ENCODE measurements around the gene DAB2IP. TPM values are rescaled to one million over a fixed set of nuclear protein-coding genes. Genes with fewer than 3 reads are reported as not detected.

DAB2IP gene
- total and polyA plus RNA-seq, 4 donors, result 2.3 to 13.1 (median 5.4) TPM

DNA sequence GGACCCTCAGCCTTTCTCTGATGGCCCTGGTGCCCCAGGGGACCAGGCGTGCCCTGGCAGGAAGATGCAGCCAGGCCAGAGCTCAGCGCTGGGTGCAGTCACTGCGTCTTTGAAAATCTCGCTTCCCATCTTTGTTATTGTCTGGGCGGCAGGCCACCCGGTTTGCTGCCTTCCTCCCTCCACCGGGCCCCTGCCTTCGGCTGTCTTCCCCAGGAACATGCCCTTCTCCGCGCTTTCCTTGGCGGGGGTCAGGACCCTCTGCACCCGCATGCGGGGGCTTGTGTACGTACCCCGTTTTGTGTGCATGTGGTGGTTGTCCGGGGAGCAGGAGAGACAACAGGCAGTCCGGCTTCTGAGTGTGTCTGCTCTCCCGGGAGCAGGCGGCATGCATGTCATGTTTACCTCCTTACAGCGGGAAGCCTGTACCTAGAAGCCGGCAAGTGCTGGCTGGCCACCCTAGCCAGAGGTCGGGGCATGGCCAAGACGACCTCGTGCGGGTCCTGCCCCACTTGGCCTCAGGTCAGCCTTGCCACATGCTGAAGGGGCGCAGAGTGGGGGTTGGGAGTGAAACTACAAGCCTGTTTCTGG, 49.5 kb downstream of the DAB2IP start:
- Histone ChIP-seq H3K4me1 (ENCODE audit: control insufficient read depth in 4 of 4, insufficient read depth in 4 of 4, low read length in 3 of 4) (no peaks in the 10 kb centered on the region), H3K27ac (ENCODE audit: low read depth in 1 of 2, low read length in 2 of 2) (no peak overlapping the region)
- 85% methylated on average over 26 of the region's 26 CpGs for WGBS

DNA sequence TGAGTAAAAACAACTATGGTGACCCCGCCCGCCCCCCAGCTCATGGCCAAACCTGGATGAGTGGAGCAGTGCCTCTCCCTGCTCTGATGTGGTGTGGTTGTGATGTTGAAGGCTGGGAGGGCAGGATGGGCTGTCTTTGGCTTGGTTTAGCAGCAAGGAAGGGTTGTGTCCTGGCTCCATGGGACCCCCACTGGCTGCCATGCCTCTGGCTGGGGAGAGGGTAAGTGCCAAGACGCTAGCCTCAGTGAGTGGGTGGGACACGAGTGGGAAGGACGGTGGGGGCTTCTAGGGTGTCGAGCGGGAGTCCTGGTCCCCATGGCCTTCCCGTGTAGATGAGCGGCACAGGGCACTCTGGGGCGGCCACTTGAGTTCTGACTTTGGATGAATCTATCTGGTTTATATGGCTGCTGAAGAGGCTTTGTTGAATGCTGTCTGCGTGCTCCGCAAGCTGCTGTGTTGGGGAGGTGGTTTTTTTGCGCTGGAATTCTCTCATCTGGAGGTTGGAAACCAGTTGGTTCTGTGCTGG, 50.4 kb downstream of the DAB2IP start:
- no peak for TF ChIP-seq HNF4A (conservative IDR thresholded peaks at IDR 0.05)
- 97% methylated on average over 13 of the region's 13 CpGs for WGBS
- Histone ChIP-seq H3K9ac (ENCODE audit: low read depth in 1 of 2, low read length in 2 of 2) (no peak overlapping the region), H3K36me3 (ENCODE audit: control insufficient read depth in 4 of 4, insufficient read depth in 3 of 4, low read depth in 1 of 4, low read length in 3 of 4) (no peaks in the 10 kb centered on the region), H3K9me3 (ENCODE audit: control insufficient read depth in 4 of 4, low read length in 3 of 4) (no peaks in the 10 kb centered on the region), H3K4me1 (ENCODE audit: control insufficient read depth in 4 of 4, insufficient read depth in 4 of 4, low read length in 3 of 4) (no peaks in the 10 kb centered on the region), H3K4me3 (ENCODE audit: low read depth in 1 of 3, low read length in 3 of 3) (no peak overlapping the region), H3K27ac (ENCODE audit: low read depth in 1 of 2, low read length in 2 of 2) (no peak overlapping the region), H3K27me3 (ENCODE audit: control insufficient read depth in 4 of 4, insufficient read depth in 4 of 4, low read length in 3 of 4) (no peaks in the 10 kb centered on the region)
- no peak for DNase-seq (ENCODE audit: low spot score)

More for the DNA sequence above, 49.5 kb downstream of the DAB2IP start:
- TF ChIP-seq FOXA2 (IDR thresholded peaks at IDR 0.05) (no peak), EGR1 (IDR thresholded peaks at IDR 0.05; ENCODE audit: low read depth in 2 of 2) (no peak), SP1 (IDR thresholded peaks at IDR 0.05) (no peak), GABPA (IDR thresholded peaks at IDR 0.05 in 1 of 2, conservative IDR thresholded peaks at IDR 0.05 in 1 of 2) (no peak), RAD21 (IDR thresholded peaks at IDR 0.05) (no peak), RXRA (IDR thresholded peaks at IDR 0.05) (no peak), HNF4A (conservative IDR thresholded peaks at IDR 0.05) (no peak), YY1 (IDR thresholded peaks at IDR 0.05) (no peak)
- TF ChIP-seq, protein P1, sequence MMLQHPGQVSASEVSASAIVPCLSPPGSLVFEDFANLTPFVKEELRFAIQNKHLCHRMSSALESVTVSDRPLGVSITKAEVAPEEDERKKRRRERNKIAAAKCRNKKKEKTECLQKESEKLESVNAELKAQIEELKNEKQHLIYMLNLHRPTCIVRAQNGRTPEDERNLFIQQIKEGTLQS (IDR thresholded peaks at IDR 0.05), result no peak
- TF ChIP-seq, protein P2, sequence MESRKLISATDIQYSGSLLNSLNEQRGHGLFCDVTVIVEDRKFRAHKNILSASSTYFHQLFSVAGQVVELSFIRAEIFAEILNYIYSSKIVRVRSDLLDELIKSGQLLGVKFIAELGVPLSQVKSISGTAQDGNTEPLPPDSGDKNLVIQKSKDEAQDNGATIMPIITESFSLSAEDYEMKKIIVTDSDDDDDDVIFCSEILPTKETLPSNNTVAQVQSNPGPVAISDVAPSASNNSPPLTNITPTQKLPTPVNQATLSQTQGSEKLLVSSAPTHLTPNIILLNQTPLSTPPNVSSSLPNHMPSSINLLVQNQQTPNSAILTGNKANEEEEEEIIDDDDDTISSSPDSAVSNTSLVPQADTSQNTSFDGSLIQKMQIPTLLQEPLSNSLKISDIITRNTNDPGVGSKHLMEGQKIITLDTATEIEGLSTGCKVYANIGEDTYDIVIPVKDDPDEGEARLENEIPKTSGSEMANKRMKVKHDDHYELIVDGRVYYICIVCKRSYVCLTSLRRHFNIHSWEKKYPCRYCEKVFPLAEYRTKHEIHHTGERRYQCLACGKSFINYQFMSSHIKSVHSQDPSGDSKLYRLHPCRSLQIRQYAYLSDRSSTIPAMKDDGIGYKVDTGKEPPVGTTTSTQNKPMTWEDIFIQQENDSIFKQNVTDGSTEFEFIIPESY (IDR thresholded peaks at IDR 0.05), result no peak
- TF ChIP-seq, protein P3, sequence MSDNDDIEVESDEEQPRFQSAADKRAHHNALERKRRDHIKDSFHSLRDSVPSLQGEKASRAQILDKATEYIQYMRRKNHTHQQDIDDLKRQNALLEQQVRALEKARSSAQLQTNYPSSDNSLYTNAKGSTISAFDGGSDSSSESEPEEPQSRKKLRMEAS (IDR thresholded peaks at IDR 0.05), result no peak
- TF ChIP-seq, protein P4, sequence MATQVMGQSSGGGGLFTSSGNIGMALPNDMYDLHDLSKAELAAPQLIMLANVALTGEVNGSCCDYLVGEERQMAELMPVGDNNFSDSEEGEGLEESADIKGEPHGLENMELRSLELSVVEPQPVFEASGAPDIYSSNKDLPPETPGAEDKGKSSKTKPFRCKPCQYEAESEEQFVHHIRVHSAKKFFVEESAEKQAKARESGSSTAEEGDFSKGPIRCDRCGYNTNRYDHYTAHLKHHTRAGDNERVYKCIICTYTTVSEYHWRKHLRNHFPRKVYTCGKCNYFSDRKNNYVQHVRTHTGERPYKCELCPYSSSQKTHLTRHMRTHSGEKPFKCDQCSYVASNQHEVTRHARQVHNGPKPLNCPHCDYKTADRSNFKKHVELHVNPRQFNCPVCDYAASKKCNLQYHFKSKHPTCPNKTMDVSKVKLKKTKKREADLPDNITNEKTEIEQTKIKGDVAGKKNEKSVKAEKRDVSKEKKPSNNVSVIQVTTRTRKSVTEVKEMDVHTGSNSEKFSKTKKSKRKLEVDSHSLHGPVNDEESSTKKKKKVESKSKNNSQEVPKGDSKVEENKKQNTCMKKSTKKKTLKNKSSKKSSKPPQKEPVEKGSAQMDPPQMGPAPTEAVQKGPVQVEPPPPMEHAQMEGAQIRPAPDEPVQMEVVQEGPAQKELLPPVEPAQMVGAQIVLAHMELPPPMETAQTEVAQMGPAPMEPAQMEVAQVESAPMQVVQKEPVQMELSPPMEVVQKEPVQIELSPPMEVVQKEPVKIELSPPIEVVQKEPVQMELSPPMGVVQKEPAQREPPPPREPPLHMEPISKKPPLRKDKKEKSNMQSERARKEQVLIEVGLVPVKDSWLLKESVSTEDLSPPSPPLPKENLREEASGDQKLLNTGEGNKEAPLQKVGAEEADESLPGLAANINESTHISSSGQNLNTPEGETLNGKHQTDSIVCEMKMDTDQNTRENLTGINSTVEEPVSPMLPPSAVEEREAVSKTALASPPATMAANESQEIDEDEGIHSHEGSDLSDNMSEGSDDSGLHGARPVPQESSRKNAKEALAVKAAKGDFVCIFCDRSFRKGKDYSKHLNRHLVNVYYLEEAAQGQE (IDR thresholded peaks at IDR 0.05), result no peak
- Histone ChIP-seq H3K9me3 (ENCODE audit: control insufficient read depth in 4 of 4, low read length in 3 of 4) (no peaks in the 10 kb centered on the region), H3K27me3 (ENCODE audit: control insufficient read depth in 4 of 4, insufficient read depth in 4 of 4, low read length in 3 of 4) (no peaks in the 10 kb centered on the region), H3K9ac (ENCODE audit: low read depth in 1 of 2, low read length in 2 of 2) (no peak overlapping the region), H3K36me3 (ENCODE audit: control insufficient read depth in 4 of 4, insufficient read depth in 3 of 4, low read depth in 1 of 4, low read length in 3 of 4) (no peaks in the 10 kb centered on the region), H3K4me3 (ENCODE audit: low read depth in 1 of 3, low read length in 3 of 3) (no peak overlapping the region)
- DNase-seq (ENCODE audit: low spot score), result no peak

Measured in liver (tissue), 9 donors.